IPS-11a (cell line): Measurements from ENCODE around the gene CDCA7.
"Not testable (repeated sequence)": the region's sequence is repeated elsewhere in the genome, so short reads cannot be mapped to it uniquely, and the experiment has no call there.

Source experiments
- H3K4me3 ChIP-seq: one replicate; pipeline ENCODE4 v1.5.1; 2013; ENCODE audit warnings: low read depth, low read length, control low read depth

CDCA7 gene

GRCh38 chr2:173354582-173355131 lies at the start of gene CDCA7:
TSS of gene CDCA7 (plus strand) at chr2:173354872. CDS start at chr2:173354964, 92 bp downstream.
- peak within 1 kb of the TSS; percentile 88 for H3K4me3 ChIP-seq

- no peak overlapping the region for H3K4me3 ChIP-seq
Measured at GRCh38 chr2:173305303-173305702, 49.4 kb upstream of the CDCA7 start.

- H3K4me3 ChIP-seq = no peak overlapping the region
Measured at GRCh38 chr2:173307293-173307692, 47.4 kb upstream of the CDCA7 start.

- not testable (repeated sequence) for H3K4me3 ChIP-seq
Measured at GRCh38 chr2:173309370-173309769, 45.3 kb upstream of the CDCA7 start.

GRCh38 chr2:173311844-173312606 lies 42.6 kb upstream of the CDCA7 start:
- no peak overlapping the region for H3K4me3 ChIP-seq

- H3K4me3 ChIP-seq = no peak overlapping the region
Measured at GRCh38 chr2:173323371-173323770, 31.3 kb upstream of the CDCA7 start.

GRCh38 chr2:173326806-173327205 lies 27.9 kb upstream of the CDCA7 start:
- H3K4me3 ChIP-seq = no peak overlapping the region

- H3K4me3 ChIP-seq = no peak overlapping the region
Measured at GRCh38 chr2:173327421-173327820, 27.3 kb upstream of the CDCA7 start.

DNA sequence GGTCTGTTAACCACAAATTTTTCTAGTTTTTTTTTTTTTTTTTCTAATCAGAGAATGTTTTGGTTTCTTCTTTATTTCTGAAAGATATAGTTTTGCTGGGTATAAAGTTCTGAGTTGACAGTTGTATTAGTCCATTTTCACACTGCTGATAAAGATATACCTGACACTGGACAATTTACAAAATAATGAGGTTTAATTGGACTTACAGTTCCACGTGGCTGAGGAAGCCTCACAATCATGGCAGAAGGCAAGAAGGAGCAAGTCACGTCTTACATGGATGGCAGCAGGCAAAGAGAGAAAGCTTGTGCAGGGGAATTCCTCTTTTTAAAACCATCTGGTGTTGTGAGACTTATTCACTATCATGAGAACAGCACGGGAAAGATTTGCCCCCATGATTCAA lies 21.7 kb upstream of the CDCA7 start:
- not testable (repeated sequence) for H3K4me3 ChIP-seq

DNA sequence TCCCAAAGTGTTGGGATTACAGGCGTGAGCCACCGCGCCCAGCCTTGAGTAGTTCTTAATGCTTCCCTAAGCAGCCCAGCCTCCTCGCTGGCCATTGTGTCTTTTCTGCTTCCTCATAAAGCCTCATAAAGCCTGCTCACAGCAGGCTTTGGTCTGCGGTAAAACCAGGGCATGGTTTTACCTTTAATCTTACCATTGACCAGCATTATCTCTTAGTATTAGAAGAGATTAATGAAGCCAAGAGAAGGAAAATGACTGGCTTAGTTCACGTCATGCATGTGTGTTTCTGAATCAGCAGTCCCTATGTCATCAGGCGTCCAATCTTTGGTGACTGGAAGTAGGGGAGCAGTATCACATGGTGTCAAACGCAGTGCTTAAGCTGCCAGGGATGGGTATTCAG lies 14.9 kb upstream of the CDCA7 start:
- H3K4me3 ChIP-seq = no peak overlapping the region

- H3K4me3 ChIP-seq = no peak overlapping the region
Measured at GRCh38 chr2:173343921-173344320, 10.8 kb upstream of the CDCA7 start.

GRCh38 chr2:173346035-173346434 lies 8.6 kb upstream of the CDCA7 start:
- H3K4me3 ChIP-seq = no peak overlapping the region

- H3K4me3 ChIP-seq = no peak overlapping the region
Measured at GRCh38 chr2:173347305-173348168, 7.1 kb upstream of the CDCA7 start.

DNA sequence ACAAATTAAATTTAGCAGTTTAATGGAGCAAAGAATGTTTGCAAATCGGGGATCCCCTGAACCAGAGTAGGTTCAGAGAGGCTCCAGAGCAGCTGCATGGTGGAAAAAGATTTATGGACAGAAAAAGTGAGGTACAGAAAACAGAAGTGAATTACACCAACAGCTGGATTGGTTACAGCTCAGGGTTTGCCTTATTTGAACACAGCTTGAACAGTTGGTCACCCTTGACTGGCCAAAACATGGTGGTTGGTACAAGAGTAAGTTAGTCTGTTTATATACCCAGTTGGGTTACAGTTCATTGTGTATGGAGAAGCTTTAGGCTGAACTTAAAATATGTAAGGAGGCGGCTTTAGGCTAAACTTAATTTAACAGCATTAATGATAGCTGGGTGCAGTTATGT lies 5.4 kb upstream of the CDCA7 start:
- H3K4me3 ChIP-seq = no peak overlapping the region

DNA sequence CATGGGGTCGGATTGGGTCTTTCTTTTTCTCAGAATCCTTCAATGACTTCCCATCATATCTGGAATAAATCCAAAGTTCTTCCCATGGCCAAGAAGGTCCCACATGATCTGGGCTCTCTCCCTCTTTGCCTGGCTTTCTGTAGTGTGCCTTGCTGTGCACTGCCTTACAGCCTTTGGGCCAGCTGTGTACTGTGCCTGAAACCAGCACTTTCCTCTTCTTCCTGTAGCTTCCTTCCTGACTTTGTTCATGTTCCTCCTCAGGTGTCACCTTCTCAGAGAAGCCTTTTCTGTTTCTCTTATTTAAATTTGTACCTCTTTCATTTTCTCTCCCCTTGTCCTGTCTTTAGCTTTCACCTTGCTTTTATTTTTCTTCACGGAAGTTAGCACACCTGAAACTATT lies 4.3 kb upstream of the CDCA7 start:
- H3K4me3 ChIP-seq = no peak overlapping the region

GRCh38 chr2:173351879-173352278 lies 2.8 kb upstream of the CDCA7 start:
- H3K4me3 ChIP-seq = no peak overlapping the region

DNA sequence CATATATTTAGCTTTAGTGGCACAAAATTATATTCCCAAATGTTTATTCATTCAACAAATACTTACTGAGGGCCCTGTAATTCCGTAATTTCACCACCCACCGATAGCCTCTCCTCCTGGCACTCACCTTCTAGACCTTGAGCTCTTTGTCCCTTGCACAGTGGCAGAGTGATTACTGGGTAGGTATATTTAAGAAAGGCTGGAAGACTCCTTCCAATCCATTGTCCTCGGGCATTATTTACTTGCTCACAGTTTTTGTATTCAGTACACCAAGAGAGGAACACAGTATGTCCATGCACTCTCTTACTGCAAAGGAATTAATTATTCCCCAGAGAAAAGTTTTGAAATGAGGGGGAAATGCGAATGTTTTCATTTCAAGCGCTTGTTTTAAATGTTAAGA lies 1.1 kb upstream of the CDCA7 start:
- no peak overlapping the region for H3K4me3 ChIP-seq

GRCh38 chr2:173354073-173354581 lies 545 bp upstream of the CDCA7 start:
- H3K4me3 ChIP-seq = peak overlapping the region; percentile 88

GRCh38 chr2:173355132-173355865 lies 627 bp downstream of the CDCA7 start:
- H3K4me3 ChIP-seq = peak overlapping the region; percentile 88

GRCh38 chr2:173355866-173356508 lies 1.3 kb downstream of the CDCA7 start:
- peak overlapping the region; percentile 88 for H3K4me3 ChIP-seq
